GM23338 (cell line): Measurements from ENCODE around the gene ZCWPW2. TPM values are rescaled to one million over a fixed set of nuclear protein-coding genes. Genes with fewer than 3 reads are reported as not detected.

ENCODE experiments used
- ATAC-seq: fragments of 200-7000 bp; cut with Tn5 transposase; 3 replicates; pipeline ENCODE4 v1.9.1; 2020
- DNase-seq: peaks from one replicate; pipeline ENCODE4 v3.0.0-alpha.2; 2015; ENCODE audit warnings: low spot score
- H2AFZ ChIP-seq: fragments of 200-600 bp; sonication (generic); 2 replicates; pipeline ENCODE4 v1.8.0; 2016; ENCODE audit warnings: antibody characterized with exemption, mild to moderate bottlenecking, moderate library complexity
- H3F3A ChIP-seq: fragments of 200-600 bp; sonication (generic); replicated peaks from 2 replicates; pipeline ENCODE4 v1.8.0; 2017; ENCODE audit warnings: antibody characterized with exemption, mixed run types, low read depth
- H3K27ac ChIP-seq: fragments of 200-600 bp; sonication (generic); 2 replicates; pipeline ENCODE4 v1.6.1; 2016; ENCODE audit warnings: low read depth
- H3K27me3 ChIP-seq: fragments of 200-600 bp; sonication (generic); 2 replicates; pipeline ENCODE4 v1.8.0; 2016; ENCODE audit warnings: mild to moderate bottlenecking, mixed run types, moderate library complexity; ENCODE audit not compliant: insufficient read depth
- H3K36me3 ChIP-seq: fragments of 200-600 bp; sonication (generic); 2 replicates; pipeline ENCODE4 v1.8.0; 2016; ENCODE audit warnings: mild to moderate bottlenecking; ENCODE audit not compliant: insufficient read depth
- H3K4me1 ChIP-seq: fragments of 200-600 bp; sonication (generic); 2 replicates; pipeline ENCODE4 v1.8.0; 2016; ENCODE audit warnings: mild to moderate bottlenecking, moderate library complexity; ENCODE audit not compliant: insufficient read depth
- H3K4me2 ChIP-seq: fragments of 200-600 bp; sonication (generic); 2 replicates; pipeline ENCODE4 v1.7.1; 2017; ENCODE audit warnings: mixed run types
- H3K4me3 ChIP-seq: fragments of 200-600 bp; sonication (generic); 2 replicates; pipeline ENCODE4 v1.6.1; 2016; ENCODE audit warnings: mixed run types
- H3K79me2 ChIP-seq: fragments of 200-600 bp; sonication (generic); replicated peaks from 2 replicates; pipeline ENCODE4 v1.8.0; 2017; ENCODE audit warnings: mild to moderate bottlenecking; ENCODE audit not compliant: insufficient read depth
- H3K9me2 ChIP-seq: fragments of 200-600 bp; sonication (generic); 2 replicates; pipeline ENCODE4 v1.8.0; 2017; ENCODE audit not compliant: insufficient read depth
- H4K20me1 ChIP-seq: fragments of 200-600 bp; sonication (generic); replicated peaks from 2 replicates; pipeline ENCODE4 v1.8.0; 2017; ENCODE audit warnings: mild to moderate bottlenecking; ENCODE audit not compliant: insufficient read depth
- H3K27ac Mint-ChIP-seq: 2 replicates; pipeline ENCODE4 v1.8.0; 2020; ENCODE audit warnings: inconsistent platforms, mild to moderate bottlenecking, moderate library complexity, mixed read lengths
- H3K27me3 Mint-ChIP-seq: 3 replicates; pipeline ENCODE4 v1.8.0; 2022; ENCODE audit warnings: low read depth, mild to moderate bottlenecking, moderate library complexity, mixed read lengths, inconsistent platforms; ENCODE audit not compliant: insufficient read depth, poor library complexity
- H3K36me3 Mint-ChIP-seq: 3 replicates; pipeline ENCODE4 v1.8.0; 2021; ENCODE audit warnings: low read depth, mild to moderate bottlenecking, inconsistent platforms, moderate library complexity, mixed read lengths
- H3K4me1 Mint-ChIP-seq: 3 replicates; pipeline ENCODE4 v1.8.0; 2020; ENCODE audit warnings: mild to moderate bottlenecking, inconsistent platforms, mixed read lengths
- H3K4me3 Mint-ChIP-seq: 3 replicates; pipeline ENCODE4 v1.8.0; 2021; ENCODE audit warnings: moderate library complexity, mild to moderate bottlenecking, inconsistent platforms, mixed read lengths
- H3K9me3 Mint-ChIP-seq: 3 replicates; pipeline ENCODE4 v1.8.0; 2020; ENCODE audit warnings: moderate library complexity, mild to moderate bottlenecking, inconsistent platforms, mixed read lengths
- CREB1 ChIP-seq: fragments of 250-450 bp; sonication (Bioruptor Pico); IDR thresholded peaks from 2 replicates; pipeline ENCODE4 v1.5.0; 2020; ENCODE audit warnings: low read depth, mild to moderate bottlenecking, moderate library complexity
- CTCF ChIP-seq, 2 experiments: fragments of 200-600 bp in 1 of 2; sonication (generic) in 1 of 2; conservative IDR thresholded peaks; 2 replicates each; pipeline versions ENCODE4 v1.5.1 to v1.6.1; 2016 to 2017; ENCODE audit warnings: antibody characterized with exemption in 2 of 2, low read depth in 2 of 2, mild to moderate bottlenecking in 2 of 2, moderate library complexity in 1 of 2
- ETS1 ChIP-seq: IDR thresholded peaks from 2 replicates; pipeline ENCODE4 v1.6.1; 2016; ENCODE audit warnings: antibody characterized with exemption
- EZH2phosphoT487 ChIP-seq: fragments of 200-600 bp; sonication (generic); IDR thresholded peaks from one replicate; pipeline ENCODE4 v1.8.1; 2018; ENCODE audit warnings: antibody characterized with exemption; ENCODE audit not compliant: unreplicated experiment
- JUNB ChIP-seq: IDR thresholded peaks from one replicate; pipeline ENCODE4 v1.6.1; 2016; ENCODE audit warnings: antibody characterized with exemption; ENCODE audit not compliant: unreplicated experiment
- NANOG ChIP-seq: IDR thresholded peaks from 2 replicates; pipeline ENCODE4 v1.6.1; 2016; ENCODE audit warnings: antibody characterized with exemption, borderline replicate concordance
- POLR2AphosphoS5 ChIP-seq: IDR thresholded peaks from 2 replicates; pipeline ENCODE4 v1.6.1; 2016; ENCODE audit warnings: antibody characterized with exemption, low read depth
- STAT1 ChIP-seq: IDR thresholded peaks from one replicate; pipeline ENCODE4 v1.6.1; 2016; ENCODE audit warnings: antibody characterized with exemption; ENCODE audit not compliant: unreplicated experiment
- ZNF114 ChIP-seq: fragments of 250-450 bp; sonication (Bioruptor Pico); IDR thresholded peaks from 2 replicates; pipeline ENCODE4 v1.5.0; 2020; ENCODE audit warnings: mild to moderate bottlenecking, moderate library complexity
- ZNF331 ChIP-seq: fragments of 250-450 bp; sonication (Bioruptor Pico); IDR thresholded peaks from 2 replicates; pipeline ENCODE4 v1.5.0; 2020; ENCODE audit warnings: low read depth, mild to moderate bottlenecking, moderate library complexity
- ZNF462 ChIP-seq: fragments of 250-450 bp; sonication (Bioruptor Pico); IDR thresholded peaks from 2 replicates; pipeline ENCODE4 v1.5.0; 2020; ENCODE audit warnings: mild to moderate bottlenecking, moderate library complexity
- polyA plus RNA-seq: library from polyadenylated mRNA; unstranded; fragments of >200 nt; fragmentation: Nextera tagmentation; extraction: Ambion mirVana; gene quantifications from 2 replicates; pipeline ENCODE4 v1.2.1, GENCODE V29; 2016
- total RNA-seq: library from RNA; depleted of rRNA; stranded (reverse); fragments of >200 nt; shearing (Covaris generic); gene quantifications from 2 replicates; pipeline ENCODE4 v1.2.3, GENCODE V29; 2014

Gene ZCWPW2
- total and polyA plus RNA-seq, 2 experiments from 2014 or later: 0.55 TPM; not detected in 1

- Histone ChIP-seq H3K27me3 (no peaks in the 10 kb centered on the region), H3K27ac (no peak overlapping the region), H3F3A (no peaks in the 10 kb centered on the region), H2AFZ (no peak overlapping the region), H3K36me3 (no peaks in the 10 kb centered on the region), H3K9me2 (no peaks in the 10 kb centered on the region), H4K20me1 (no peaks in the 10 kb centered on the region), H3K79me2 (no peaks in the 10 kb centered on the region), H3K4me1 (no peaks in the 10 kb centered on the region), H3K4me2 (no peak overlapping the region), H3K4me3 (no peak overlapping the region)
- Mint-ChIP-seq H3K27me3 (no peaks in the 10 kb centered on the region), H3K36me3 (no peaks in the 10 kb centered on the region), H3K4me3 (no peak overlapping the region), H3K27ac (no peak overlapping the region), H3K4me1 (peaks cover 6% of the 10 kb centered on the region; the same call in 2 of the 3 replicates), H3K9me3 (no peaks in the 10 kb centered on the region)
- ATAC-seq (no peak), DNase-seq (no peak)
- TF ChIP-seq ZNF462 (CRISPR knock-in tag): no peak
- TF ChIP-seq STAT1: no peak
- no peak for TF ChIP-seq EZH2phosphoT487
- TF ChIP-seq CREB1 (CRISPR knock-in tag): no peak
Measured at GRCh38 chr3:28300345-28300962, 48.1 kb upstream of the ZCWPW2 start.

- Mint-ChIP-seq H3K9me3 (no peaks in the 10 kb centered on the region), H3K27ac (no peak overlapping the region), H3K4me3 (no peak overlapping the region), H3K4me1 (peaks cover 6% of the 10 kb centered on the region; the same call in 2 of the 3 replicates), H3K36me3 (no peaks in the 10 kb centered on the region), H3K27me3 (no peaks in the 10 kb centered on the region)
- DNase-seq (no peak), ATAC-seq (no peak)
- H3K79me2 ChIP-seq: no peaks in the 10 kb centered on the region
- H4K20me1 ChIP-seq: no peaks in the 10 kb centered on the region
- no peaks in the 10 kb centered on the region for H3K9me2 ChIP-seq
- TF ChIP-seq CTCF (conservative IDR thresholded peaks at IDR 0.05; ENCODE audit: low read depth in 2 of 2) (no peak), POLR2AphosphoS5 (no peak), STAT1 (no peak), ETS1 (no peak), CREB1 (CRISPR knock-in tag) (no peak), NANOG (no peak), JUNB (no peak), ZNF114 (CRISPR knock-in tag) (no peak), ZNF331 (CRISPR knock-in tag) (no peak), EZH2phosphoT487 (no peak)
- no peaks in the 10 kb centered on the region for H3K4me1 ChIP-seq
- no peak overlapping the region for H3K27ac ChIP-seq
- no peaks in the 10 kb centered on the region for H3K36me3 ChIP-seq
- no peaks in the 10 kb centered on the region for H3K27me3 ChIP-seq
- H3K4me2 ChIP-seq: no peak overlapping the region
- no peak overlapping the region for H3K4me3 ChIP-seq
- H3F3A ChIP-seq: no peaks in the 10 kb centered on the region
- no peak overlapping the region for H2AFZ ChIP-seq
Measured at GRCh38 chr3:28301688-28302087, 46.8 kb upstream of the ZCWPW2 start.
